IMR-90 (cell line): Measurements from ENCODE around the gene CBY1.

Experiments used
- BHLHE40 ChIP-seq: fragments of 150-350 bp; IDR thresholded peaks from 2 replicates; pipeline ENCODE4 v1.6.1; 2016; ENCODE audit warnings: mild to moderate bottlenecking, low read depth, low read length
- CEBPB ChIP-seq: IDR thresholded peaks from 2 replicates; pipeline ENCODE4 v1.6.1; 2012; ENCODE audit warnings: low read depth, low read length, improper control_type of control experiment
- FOS ChIP-seq: fragments of 150-350 bp; IDR thresholded peaks from 2 replicates; pipeline ENCODE4 v1.6.1; 2016; ENCODE audit warnings: low read depth, low read length
- MAFK ChIP-seq: IDR thresholded peaks from 2 replicates; pipeline ENCODE4 v1.6.1; 2012; ENCODE audit warnings: low read depth, low read length, improper control_type of control experiment
- MXI1 ChIP-seq: IDR thresholded peaks from 2 replicates; pipeline ENCODE4 v1.6.1; 2012; ENCODE audit warnings: low read depth, mild to moderate bottlenecking, low read length, moderate library complexity, borderline replicate concordance
- POLR2A ChIP-seq: IDR thresholded peaks from 2 replicates; pipeline ENCODE4 v1.6.1; 2012; ENCODE audit warnings: mild to moderate bottlenecking, low read depth, low read length
- RAD21 ChIP-seq: IDR thresholded peaks from 2 replicates; pipeline ENCODE4 v1.6.1; 2012; ENCODE audit warnings: low read length, improper control_type of control experiment
- SMC3 ChIP-seq: fragments of 150-350 bp; IDR thresholded peaks from 2 replicates; pipeline ENCODE4 v1.6.1; 2016; ENCODE audit warnings: low read depth, mild to moderate bottlenecking, antibody characterized with exemption, low read length, moderate library complexity
- TF ChIP-seq, protein P1 (sequence below): conservative IDR thresholded peaks from 2 replicates; pipeline ENCODE4 v1.5.1; 2012; ENCODE audit warnings: mild to moderate bottlenecking, low read depth, low read length, improper control_type of control experiment
- TF ChIP-seq, protein P2 (sequence below): fragments of 150-350 bp; IDR thresholded peaks from 2 replicates; pipeline ENCODE4 v1.6.1; 2017; ENCODE audit warnings: mild to moderate bottlenecking, antibody characterized with exemption, low read length, low read depth

DNA sequence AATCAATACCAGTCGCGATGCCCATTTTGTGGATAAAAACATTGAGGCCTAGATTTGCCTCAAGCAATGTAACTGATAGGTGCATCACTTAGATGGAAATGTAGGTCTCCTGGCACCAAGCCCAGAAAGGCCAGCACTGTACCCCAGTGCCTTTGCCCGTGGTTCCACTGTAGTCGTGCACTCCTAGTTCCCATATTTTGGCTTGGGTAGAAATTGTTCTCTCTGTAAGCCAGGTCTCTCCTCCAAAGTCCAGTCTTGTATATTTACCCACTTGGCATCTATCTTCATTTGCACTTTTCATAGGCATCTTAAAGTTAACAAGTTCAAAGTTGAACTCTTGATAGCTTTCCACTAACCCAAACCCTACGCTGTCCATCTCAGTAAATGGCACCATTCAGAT is 44.9 kb upstream of the CBY1 start:
- TF ChIP-seq, protein P1, sequence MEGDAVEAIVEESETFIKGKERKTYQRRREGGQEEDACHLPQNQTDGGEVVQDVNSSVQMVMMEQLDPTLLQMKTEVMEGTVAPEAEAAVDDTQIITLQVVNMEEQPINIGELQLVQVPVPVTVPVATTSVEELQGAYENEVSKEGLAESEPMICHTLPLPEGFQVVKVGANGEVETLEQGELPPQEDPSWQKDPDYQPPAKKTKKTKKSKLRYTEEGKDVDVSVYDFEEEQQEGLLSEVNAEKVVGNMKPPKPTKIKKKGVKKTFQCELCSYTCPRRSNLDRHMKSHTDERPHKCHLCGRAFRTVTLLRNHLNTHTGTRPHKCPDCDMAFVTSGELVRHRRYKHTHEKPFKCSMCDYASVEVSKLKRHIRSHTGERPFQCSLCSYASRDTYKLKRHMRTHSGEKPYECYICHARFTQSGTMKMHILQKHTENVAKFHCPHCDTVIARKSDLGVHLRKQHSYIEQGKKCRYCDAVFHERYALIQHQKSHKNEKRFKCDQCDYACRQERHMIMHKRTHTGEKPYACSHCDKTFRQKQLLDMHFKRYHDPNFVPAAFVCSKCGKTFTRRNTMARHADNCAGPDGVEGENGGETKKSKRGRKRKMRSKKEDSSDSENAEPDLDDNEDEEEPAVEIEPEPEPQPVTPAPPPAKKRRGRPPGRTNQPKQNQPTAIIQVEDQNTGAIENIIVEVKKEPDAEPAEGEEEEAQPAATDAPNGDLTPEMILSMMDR, result no peak
- no peak for TF ChIP-seq CEBPB
- no peak for TF ChIP-seq BHLHE40
- no peak for TF ChIP-seq RAD21
- no peak for TF ChIP-seq FOS
- no peak for TF ChIP-seq POLR2A
- TF ChIP-seq SMC3, result no peak
- TF ChIP-seq MAFK, result no peak
- TF ChIP-seq MXI1, result no peak
- TF ChIP-seq, protein P2, sequence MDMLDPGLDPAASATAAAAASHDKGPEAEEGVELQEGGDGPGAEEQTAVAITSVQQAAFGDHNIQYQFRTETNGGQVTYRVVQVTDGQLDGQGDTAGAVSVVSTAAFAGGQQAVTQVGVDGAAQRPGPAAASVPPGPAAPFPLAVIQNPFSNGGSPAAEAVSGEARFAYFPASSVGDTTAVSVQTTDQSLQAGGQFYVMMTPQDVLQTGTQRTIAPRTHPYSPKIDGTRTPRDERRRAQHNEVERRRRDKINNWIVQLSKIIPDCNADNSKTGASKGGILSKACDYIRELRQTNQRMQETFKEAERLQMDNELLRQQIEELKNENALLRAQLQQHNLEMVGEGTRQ, result no peak
